Prostate gland (tissue), 2 donors: ENCODE data around the gene PRPF6. TPM values are rescaled to one million over a fixed set of nuclear protein-coding genes. Genes with fewer than 3 reads are reported as not detected.

Experiments used
- DNase-seq: peaks from one replicate; pipeline ENCODE4 v3.0.0-alpha.2; 2019; ENCODE audit warnings: low spot score
- H3K27ac ChIP-seq, 2 donors: fragments of 200-600 bp; sonication (generic); 2 replicates each; pipeline ENCODE4 v1.5.1; 2017 to 2019
- H3K27me3 ChIP-seq: fragments of 200-600 bp; sonication (generic); replicated peaks from 2 replicates; pipeline ENCODE4 v1.5.1; 2019; ENCODE audit not compliant: insufficient read depth
- H3K36me3 ChIP-seq, 2 donors: fragments of 200-600 bp; sonication (generic); 1 replicate in 1 of 2; 2 replicates in 1 of 2; pipeline versions ENCODE4 v1.5.1 to v1.8.1; 2017 to 2019
- H3K4me1 ChIP-seq: fragments of 200-600 bp; sonication (generic); replicated peaks from 2 replicates; pipeline ENCODE4 v1.5.1; 2019
- H3K4me3 ChIP-seq, 2 donors: fragments of 200-600 bp; sonication (generic); 2 replicates each; pipeline ENCODE4 v1.5.1; 2017 to 2019
- H3K9me3 ChIP-seq: fragments of 200-600 bp; sonication (generic); 2 replicates; pipeline ENCODE4 v1.5.1; 2017
- POLR2A ChIP-seq: fragments of 450-650 bp; IDR thresholded peaks from one replicate; pipeline ENCODE4 v1.6.1; 2016; ENCODE audit warnings: antibody characterized with exemption, mild to moderate bottlenecking
- POLR2AphosphoS5 ChIP-seq: sonication (generic); formaldehyde crosslinking; IDR thresholded peaks from one replicate; pipeline ENCODE4 v1.6.1; 2017; ENCODE audit warnings: antibody characterized with exemption
- WGBS: methylation state at CpG from one replicate; pipeline ENCODE4 v1.1.5; 2018; 5-methylcytosine and 5-hydroxymethylcytosine counted together
- intact Hi-C: fragments of 100-400 bp; cut with DNase I; formaldehyde crosslinking; loops from one replicate; pipeline ENCODE4 v1.14.2; 2022
- total RNA-seq, 2 donors: library from RNA; depleted of rRNA; stranded (reverse); fragments of >200 nt; gene quantifications; one replicate each; pipeline ENCODE4 v1.1.0, GENCODE V29; 2016
- TF ChIP-seq, protein P1 (sequence below), 4 experiments: fragments of 200-600 bp in 2 of 4; fragments of 450-650 bp in 2 of 4; sonication (generic) in 2 of 4; IDR thresholded peaks; 1 replicate in 3 of 4; 2 replicates in 1 of 4; pipeline ENCODE4 v1.5.1; 2016 to 2019; ENCODE audit warnings: antibody characterized with exemption in 4 of 4, mild to moderate bottlenecking in 2 of 4, moderate library complexity in 2 of 4

Gene PRPF6
- total RNA-seq, 2 donors from 2014 or later = 60.9 to 99.6 TPM

DNA sequence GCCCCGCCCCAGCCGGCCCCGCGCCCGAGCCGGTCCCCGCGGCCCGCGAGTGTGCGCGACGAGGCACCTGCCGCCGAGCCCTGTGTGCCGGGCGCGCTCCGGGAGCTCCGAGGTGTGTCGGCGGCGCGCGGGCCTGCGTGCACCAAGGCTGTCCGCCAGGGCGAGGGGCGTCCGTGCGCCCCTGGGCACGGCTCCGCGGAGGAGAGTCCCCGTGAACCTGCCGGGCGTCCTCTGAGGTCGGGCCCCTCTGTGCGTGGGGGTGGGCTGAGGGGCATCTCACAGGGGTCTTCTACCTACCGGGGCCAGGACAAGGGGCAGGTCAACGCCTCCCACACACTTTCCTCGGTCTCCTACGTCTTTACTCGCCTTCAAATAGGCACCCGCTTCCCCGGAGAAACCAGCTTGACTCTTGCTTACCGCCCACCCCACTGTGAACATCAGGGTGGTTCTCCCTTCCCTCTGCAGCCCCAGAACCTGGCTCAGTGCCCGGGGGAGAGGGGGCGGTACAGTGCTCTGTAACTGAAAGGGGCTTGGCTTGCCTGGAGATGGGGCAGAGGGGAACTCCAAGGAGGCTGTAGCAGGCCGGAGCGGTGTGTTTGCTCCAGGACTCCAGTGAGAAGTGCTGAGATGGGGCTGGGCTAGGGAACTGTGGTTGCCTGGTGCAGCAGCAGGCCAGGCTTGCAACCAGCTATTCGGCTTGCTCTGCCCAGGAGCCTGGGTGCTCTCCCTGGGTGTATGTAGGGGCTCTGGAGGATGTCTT, 1.2 kb upstream of the PRPF6 start, which contains the start of gene SAMD10:
Gene SAMD10, minus strand, starts transcription at position 86 of the 760 bp plus-strand sequence. CDS start 175 bp downstream, outside the sequence.
- Histone ChIP-seq H3K27me3 (no peaks in the 10 kb centered on the region), H3K27ac (peak within 1 kb of the TSS; percentile 75 to 83), H3K4me1 (peaks cover 7% of the 10 kb centered on the region), H3K9me3 (no peaks in the 10 kb centered on the region), H3K36me3 (peaks cover 0 to 3% of the 10 kb centered on the region in 2 donors), H3K4me3 (peak within 1 kb of the TSS; percentile 46 to 58)
- 4% methylated on average over 29 of the region's 52 CpGs for WGBS
- DNase-seq = no peak
- TF ChIP-seq, protein P1, sequence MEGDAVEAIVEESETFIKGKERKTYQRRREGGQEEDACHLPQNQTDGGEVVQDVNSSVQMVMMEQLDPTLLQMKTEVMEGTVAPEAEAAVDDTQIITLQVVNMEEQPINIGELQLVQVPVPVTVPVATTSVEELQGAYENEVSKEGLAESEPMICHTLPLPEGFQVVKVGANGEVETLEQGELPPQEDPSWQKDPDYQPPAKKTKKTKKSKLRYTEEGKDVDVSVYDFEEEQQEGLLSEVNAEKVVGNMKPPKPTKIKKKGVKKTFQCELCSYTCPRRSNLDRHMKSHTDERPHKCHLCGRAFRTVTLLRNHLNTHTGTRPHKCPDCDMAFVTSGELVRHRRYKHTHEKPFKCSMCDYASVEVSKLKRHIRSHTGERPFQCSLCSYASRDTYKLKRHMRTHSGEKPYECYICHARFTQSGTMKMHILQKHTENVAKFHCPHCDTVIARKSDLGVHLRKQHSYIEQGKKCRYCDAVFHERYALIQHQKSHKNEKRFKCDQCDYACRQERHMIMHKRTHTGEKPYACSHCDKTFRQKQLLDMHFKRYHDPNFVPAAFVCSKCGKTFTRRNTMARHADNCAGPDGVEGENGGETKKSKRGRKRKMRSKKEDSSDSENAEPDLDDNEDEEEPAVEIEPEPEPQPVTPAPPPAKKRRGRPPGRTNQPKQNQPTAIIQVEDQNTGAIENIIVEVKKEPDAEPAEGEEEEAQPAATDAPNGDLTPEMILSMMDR (IDR thresholded peaks at IDR 0.05) = peak in 2 of 4 experiments; percentile 36 to 42
- no peak for TF ChIP-seq POLR2AphosphoS5
- intact Hi-C loops = loop anchor here (10.0 kb wide), 2 partner anchors 205 to 335 kb away; no protein-coding TSS in a partner anchor

DNA sequence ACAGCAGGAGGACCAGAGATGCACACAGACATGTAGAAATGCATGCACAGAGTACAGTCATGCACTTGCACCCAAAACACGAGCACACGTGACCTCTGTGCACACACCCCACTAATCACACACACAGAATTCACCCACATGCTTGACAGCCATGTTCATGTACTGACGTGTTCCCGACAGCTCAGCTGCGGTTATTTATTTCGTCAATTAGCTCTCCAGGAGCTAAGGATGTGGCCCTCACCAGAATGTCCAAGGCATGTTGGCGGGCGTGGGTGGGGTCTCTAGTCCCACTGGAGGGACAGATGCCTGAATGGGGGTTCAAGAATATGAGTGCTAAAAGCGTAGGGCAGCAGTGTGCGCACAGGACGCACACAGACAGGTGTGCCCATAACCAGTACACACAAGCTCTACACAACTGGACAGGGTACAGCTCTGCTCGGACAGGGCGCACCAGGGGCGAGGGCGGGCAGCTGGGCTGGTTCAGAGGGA, 571 bp upstream of the PRPF6 start:
- intact Hi-C loops = no loop called here
- DNase-seq = no peak
- H3K27me3 ChIP-seq = no peaks in the 10 kb centered on the region
- H3K27ac ChIP-seq = peak overlapping the region; percentile 73 to 75
- H3K4me3 ChIP-seq = peak overlapping the region; percentile 79
- peaks cover 0 to 7% of the 10 kb centered on the region in 2 donors for H3K36me3 ChIP-seq
- no peaks in the 10 kb centered on the region for H3K9me3 ChIP-seq
- H3K4me1 ChIP-seq = peaks cover 7% of the 10 kb centered on the region
- WGBS = 63% methylated on average over 15 of the region's 15 CpGs
- TF ChIP-seq POLR2A = no peak
- TF ChIP-seq POLR2AphosphoS5 = no peak
- TF ChIP-seq, protein P1 (IDR thresholded peaks at IDR 0.05) = no peak

DNA sequence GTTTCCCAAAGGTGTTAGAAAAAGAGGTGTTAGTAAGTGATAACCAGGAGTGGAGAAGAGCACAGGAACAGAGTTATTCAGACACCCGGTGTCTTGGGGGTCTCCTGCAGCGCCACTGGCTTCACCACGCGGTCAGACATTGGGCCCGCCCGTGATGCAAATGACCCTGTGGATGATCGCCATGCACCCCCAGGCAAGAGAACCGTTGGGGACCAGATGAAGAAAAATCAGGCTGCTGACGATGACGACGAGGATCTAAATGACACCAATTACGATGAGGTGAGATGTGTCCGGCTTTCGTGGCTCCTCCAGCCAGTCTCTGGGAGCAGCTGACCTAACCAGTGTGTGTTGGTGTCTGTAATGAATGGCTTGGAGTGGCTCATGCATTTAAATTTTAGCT, 2.0 kb downstream of the PRPF6 start:
- H3K9me3 ChIP-seq = no peaks in the 10 kb centered on the region
- TF ChIP-seq POLR2AphosphoS5 = no peak
- TF ChIP-seq, protein P1 (IDR thresholded peaks at IDR 0.05) = no peak
- TF ChIP-seq POLR2A = no peak
- no peak for DNase-seq
- H3K4me3 ChIP-seq = no peak overlapping the region
- H3K36me3 ChIP-seq = peaks cover 0 to 11% of the 10 kb centered on the region in 2 donors
- peaks cover 7% of the 10 kb centered on the region for H3K4me1 ChIP-seq
- no peak overlapping the region for H3K27ac ChIP-seq
- no peaks in the 10 kb centered on the region for H3K27me3 ChIP-seq
- WGBS = 88% methylated on average over 14 of the region's 14 CpGs
- intact Hi-C loops = no loop called here

DNA sequence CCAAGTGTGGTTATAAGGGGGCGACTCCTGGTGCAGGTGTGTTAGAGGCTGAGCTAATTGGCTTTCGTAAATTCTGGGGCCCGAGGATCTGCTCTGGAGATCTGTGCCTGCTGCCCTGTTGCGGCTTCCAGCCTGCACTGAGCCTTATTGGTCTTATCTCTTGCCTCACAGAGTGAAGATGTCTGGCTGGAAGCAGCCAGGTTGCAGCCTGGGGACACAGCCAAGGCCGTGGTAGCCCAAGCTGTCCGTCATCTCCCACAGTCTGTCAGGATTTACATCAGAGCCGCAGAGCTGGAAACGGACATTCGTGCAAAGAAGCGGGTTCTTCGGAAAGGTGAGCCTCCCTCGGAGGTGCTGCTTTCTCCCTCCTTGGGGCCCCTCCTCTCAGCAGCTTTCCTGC, 20.0 kb downstream of the PRPF6 start:
- H3K9me3 ChIP-seq = no peaks in the 10 kb centered on the region
- no peaks in the 10 kb centered on the region for H3K4me1 ChIP-seq
- H3K27me3 ChIP-seq = no peaks in the 10 kb centered on the region
- intact Hi-C loops = no loop called here
- no peak for DNase-seq
- no peak overlapping the region for H3K27ac ChIP-seq
- no peak overlapping the region for H3K4me3 ChIP-seq
- no peak for TF ChIP-seq POLR2AphosphoS5
- TF ChIP-seq, protein P1 (IDR thresholded peaks at IDR 0.05) = no peak
- TF ChIP-seq POLR2A = no peak
- 91% methylated on average over 12 of the region's 12 CpGs for WGBS
- H3K36me3 ChIP-seq = peaks cover 12 to 28% of the 10 kb centered on the region in 2 donors
